Endothelial cell of umbilical vein (primary cell): ENCODE data around the gene TRIM14.

Source experiments
- CTCF ChIP-seq, 2 donors: IDR thresholded peaks; 1 replicate in 1 of 2; 2 replicates in 1 of 2; pipeline ENCODE4 v1.5.1; 2011; ENCODE audit warnings: low read length in 2 of 2, mild to moderate bottlenecking in 2 of 2, moderate library complexity in 2 of 2, control low read depth in 1 of 2, inconsistent platforms in 1 of 2, low read depth in 1 of 2; ENCODE audit not compliant: insufficient read depth in 1 of 2; ENCODE audit errors: extremely low read depth in 1 of 2
- EZH2 ChIP-seq: IDR thresholded peaks from 2 replicates; pipeline ENCODE4 v1.6.1; 2012; ENCODE audit warnings: borderline replicate concordance, low read depth, mild to moderate bottlenecking, moderate library complexity, low read length, inconsistent platforms; ENCODE audit not compliant: severe bottlenecking
- FOS ChIP-seq: IDR thresholded peaks from 2 replicates; pipeline ENCODE4 v1.6.1; 2011; ENCODE audit warnings: mild to moderate bottlenecking, low read length, moderate library complexity, borderline replicate concordance; ENCODE audit not compliant: insufficient read depth
- MYC ChIP-seq: IDR thresholded peaks from one replicate; pipeline ENCODE4 v1.6.1; 2011; ENCODE audit warnings: mild to moderate bottlenecking, low read depth, low read length
- POLR2A ChIP-seq: IDR thresholded peaks from 2 replicates; pipeline ENCODE4 v1.6.1; 2012; ENCODE audit warnings: low read depth, mild to moderate bottlenecking, control low read depth, low read length
- POLR2AphosphoS5 ChIP-seq: IDR thresholded peaks from 2 replicates; pipeline ENCODE4 v1.6.1; 2012; ENCODE audit warnings: low read depth, mild to moderate bottlenecking, control low read depth, low read length, moderate library complexity; ENCODE audit not compliant: insufficient read depth
- TF ChIP-seq, protein P1 (sequence below): IDR thresholded peaks from 2 replicates; pipeline ENCODE4 v1.6.1; 2011; ENCODE audit not compliant: insufficient read depth, insufficient read length

DNA sequence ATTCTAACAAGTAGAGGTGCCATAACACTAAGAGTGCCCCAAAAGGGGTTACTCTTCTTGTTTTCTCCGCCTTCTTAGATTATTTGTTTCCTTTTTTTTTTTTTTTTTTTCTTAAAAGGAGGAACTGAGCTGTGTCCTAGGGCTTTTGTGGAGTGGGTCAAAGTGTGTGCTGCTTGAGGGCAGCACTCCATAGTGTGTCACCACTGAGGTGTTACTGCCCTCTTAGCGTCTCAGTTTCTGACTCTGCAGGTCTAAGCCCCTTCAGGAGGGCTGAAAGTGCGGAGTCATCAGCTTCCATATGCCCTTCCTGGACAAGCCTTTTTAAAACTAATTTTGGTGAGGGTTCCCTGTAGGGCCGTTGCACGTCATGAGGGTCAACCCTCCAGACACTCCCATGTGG is 75.1 kb downstream of the TRIM14 start:
- TF ChIP-seq CTCF (IDR thresholded peaks at IDR 0.05; ENCODE audit: extremely low read depth in 1 of 2, insufficient read depth in 1 of 2, low read depth in 1 of 2, low read length in 2 of 2) (no peak), POLR2A (no peak), POLR2AphosphoS5 (no peak), FOS (no peak), MYC (no peak), EZH2 (no peak)
- TF ChIP-seq, protein P1, sequence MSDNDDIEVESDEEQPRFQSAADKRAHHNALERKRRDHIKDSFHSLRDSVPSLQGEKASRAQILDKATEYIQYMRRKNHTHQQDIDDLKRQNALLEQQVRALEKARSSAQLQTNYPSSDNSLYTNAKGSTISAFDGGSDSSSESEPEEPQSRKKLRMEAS: no peak
